Vagina (tissue), 2 donors: ENCODE data around the gene FBRSL1.

Experiments used
- POLR2A ChIP-seq, 2 donors: fragments of 450-650 bp; IDR thresholded peaks; one replicate each; pipeline ENCODE4 v1.6.1; 2017; ENCODE audit warnings: antibody characterized with exemption in 2 of 2, mild to moderate bottlenecking in 2 of 2, moderate library complexity in 2 of 2
- POLR2AphosphoS5 ChIP-seq, 2 donors: sonication (generic); formaldehyde crosslinking; IDR thresholded peaks; one replicate each; pipeline ENCODE4 v1.9.0; 2017; ENCODE audit warnings: antibody characterized with exemption in 2 of 2, mild to moderate bottlenecking in 2 of 2, low read depth in 1 of 2; ENCODE audit not compliant: insufficient read depth in 1 of 2
- TF ChIP-seq, protein P1 (sequence below), 3 experiments: fragments of 450-650 bp in 2 of 3; fragments of 200-600 bp in 1 of 3; sonication (generic) in 1 of 3; IDR thresholded peaks; one replicate each; pipeline ENCODE4 v1.5.1; 2017 to 2019; ENCODE audit warnings: antibody characterized with exemption in 3 of 3, mild to moderate bottlenecking in 2 of 3, moderate library complexity in 2 of 3

DNA sequence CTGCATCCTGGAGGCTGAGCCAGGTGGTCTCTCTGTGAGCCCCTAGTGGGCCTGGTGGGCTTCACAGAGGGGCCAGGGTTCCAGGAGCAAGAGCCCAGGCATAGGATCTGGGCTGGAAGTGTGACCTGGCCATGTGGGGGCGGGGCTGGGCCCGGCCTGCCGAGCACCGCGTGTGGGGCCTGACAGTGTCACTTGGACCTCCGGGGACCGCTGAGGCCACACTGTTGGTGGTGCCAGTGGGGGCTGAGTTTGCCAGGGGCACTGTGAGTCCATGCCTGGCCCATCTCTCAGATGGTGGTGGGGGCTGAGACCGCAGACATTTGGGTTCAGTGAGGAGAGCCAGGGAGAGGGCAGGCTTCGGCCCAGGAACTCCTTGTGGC, 5.2 kb downstream of the FBRSL1 start:
- no peak for TF ChIP-seq POLR2A (IDR thresholded peaks at IDR 0.05)
- TF ChIP-seq, protein P1, sequence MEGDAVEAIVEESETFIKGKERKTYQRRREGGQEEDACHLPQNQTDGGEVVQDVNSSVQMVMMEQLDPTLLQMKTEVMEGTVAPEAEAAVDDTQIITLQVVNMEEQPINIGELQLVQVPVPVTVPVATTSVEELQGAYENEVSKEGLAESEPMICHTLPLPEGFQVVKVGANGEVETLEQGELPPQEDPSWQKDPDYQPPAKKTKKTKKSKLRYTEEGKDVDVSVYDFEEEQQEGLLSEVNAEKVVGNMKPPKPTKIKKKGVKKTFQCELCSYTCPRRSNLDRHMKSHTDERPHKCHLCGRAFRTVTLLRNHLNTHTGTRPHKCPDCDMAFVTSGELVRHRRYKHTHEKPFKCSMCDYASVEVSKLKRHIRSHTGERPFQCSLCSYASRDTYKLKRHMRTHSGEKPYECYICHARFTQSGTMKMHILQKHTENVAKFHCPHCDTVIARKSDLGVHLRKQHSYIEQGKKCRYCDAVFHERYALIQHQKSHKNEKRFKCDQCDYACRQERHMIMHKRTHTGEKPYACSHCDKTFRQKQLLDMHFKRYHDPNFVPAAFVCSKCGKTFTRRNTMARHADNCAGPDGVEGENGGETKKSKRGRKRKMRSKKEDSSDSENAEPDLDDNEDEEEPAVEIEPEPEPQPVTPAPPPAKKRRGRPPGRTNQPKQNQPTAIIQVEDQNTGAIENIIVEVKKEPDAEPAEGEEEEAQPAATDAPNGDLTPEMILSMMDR (IDR thresholded peaks at IDR 0.05) = no peak
- no peak for TF ChIP-seq POLR2AphosphoS5 (IDR thresholded peaks at IDR 0.05; ENCODE audit: insufficient read depth in 1 of 2, low read depth in 1 of 2)
